Memory B cell (primary cell): ENCODE data around the gene HNMT.

ENCODE experiments used
- ATAC-seq: fragments of 150-1000 bp; cut with Tn5 transposase; 2 replicates; pipeline ENCODE4 v1.10.0; 2021; ENCODE audit warnings: low read depth, mild to moderate bottlenecking, moderate library complexity
- DNase-seq, 2 donors: peaks; one replicate each; pipeline ENCODE4 v3.0.0; 2022; ENCODE audit warnings: low spot score in 2 of 2
- H3K27ac Mint-ChIP-seq: one replicate; pipeline ENCODE4 v1.8.0; 2022; ENCODE audit warnings: mild to moderate bottlenecking, moderate library complexity, mixed read lengths
- H3K27me3 Mint-ChIP-seq: one replicate; pipeline ENCODE4 v1.8.0; 2022; ENCODE audit warnings: mixed read lengths
- H3K36me3 Mint-ChIP-seq: one replicate; pipeline ENCODE4 v1.8.0; 2022; ENCODE audit warnings: mild to moderate bottlenecking, mixed read lengths
- H3K4me1 Mint-ChIP-seq: one replicate; pipeline ENCODE4 v1.8.0; 2022; ENCODE audit warnings: mixed read lengths
- H3K4me3 Mint-ChIP-seq: one replicate; pipeline ENCODE4 v1.8.0; 2022; ENCODE audit warnings: mild to moderate bottlenecking, moderate library complexity, mixed read lengths
- H3K9me3 Mint-ChIP-seq: one replicate; pipeline ENCODE4 v1.8.0; 2022; ENCODE audit warnings: mixed read lengths

The HNMT gene

DNA sequence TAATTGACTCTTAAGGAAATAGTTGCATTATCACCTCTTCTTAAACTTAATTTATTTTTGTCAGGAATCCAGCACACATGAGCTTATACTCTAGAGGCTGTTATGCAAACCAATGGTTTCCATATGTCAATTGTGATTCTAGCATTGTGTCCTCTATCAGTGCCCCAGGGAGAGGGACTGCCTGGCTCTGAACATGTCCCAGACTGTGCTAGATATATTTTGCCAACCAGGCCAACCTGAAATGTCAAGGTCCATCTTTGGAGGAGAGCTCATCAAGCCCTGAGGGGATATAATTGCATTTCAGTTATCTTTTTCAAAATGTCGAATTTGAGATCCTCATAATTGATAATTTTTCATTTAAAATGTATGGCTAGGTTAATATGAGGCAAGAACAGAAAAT is 34.2 kb downstream of the HNMT start:
- peaks cover 4% of the 10 kb centered on the region for H3K9me3 Mint-ChIP-seq
- ATAC-seq (no peak), DNase-seq (no peak)
- H3K4me1 Mint-ChIP-seq, result no peaks in the 10 kb centered on the region
- H3K36me3 Mint-ChIP-seq, result no peaks in the 10 kb centered on the region
- no peak overlapping the region for H3K4me3 Mint-ChIP-seq
- no peaks in the 10 kb centered on the region for H3K27me3 Mint-ChIP-seq
- no peak overlapping the region for H3K27ac Mint-ChIP-seq

GRCh38 chr2:137999273-137999672 is 35.0 kb downstream of the HNMT start:
- Mint-ChIP-seq H3K36me3 (no peaks in the 10 kb centered on the region), H3K9me3 (peaks cover 1% of the 10 kb centered on the region)
- no peak for ATAC-seq

GRCh38 chr2:138000009-138000408 is 35.7 kb downstream of the HNMT start:
- ATAC-seq (no peak), DNase-seq (no peak)
- Mint-ChIP-seq H3K4me1 (no peaks in the 10 kb centered on the region), H3K4me3 (no peak overlapping the region), H3K27ac (no peak overlapping the region), H3K27me3 (no peaks in the 10 kb centered on the region), H3K9me3 (peaks cover 1% of the 10 kb centered on the region), H3K36me3 (no peaks in the 10 kb centered on the region)

More at GRCh38 chr2:137999273-137999672, 35.0 kb downstream of the HNMT start:
- no peaks in the 10 kb centered on the region for H3K4me1 Mint-ChIP-seq
- H3K27me3 Mint-ChIP-seq, result no peaks in the 10 kb centered on the region
- DNase-seq, result no peak
- no peak overlapping the region for H3K4me3 Mint-ChIP-seq
- no peak overlapping the region for H3K27ac Mint-ChIP-seq

DNA sequence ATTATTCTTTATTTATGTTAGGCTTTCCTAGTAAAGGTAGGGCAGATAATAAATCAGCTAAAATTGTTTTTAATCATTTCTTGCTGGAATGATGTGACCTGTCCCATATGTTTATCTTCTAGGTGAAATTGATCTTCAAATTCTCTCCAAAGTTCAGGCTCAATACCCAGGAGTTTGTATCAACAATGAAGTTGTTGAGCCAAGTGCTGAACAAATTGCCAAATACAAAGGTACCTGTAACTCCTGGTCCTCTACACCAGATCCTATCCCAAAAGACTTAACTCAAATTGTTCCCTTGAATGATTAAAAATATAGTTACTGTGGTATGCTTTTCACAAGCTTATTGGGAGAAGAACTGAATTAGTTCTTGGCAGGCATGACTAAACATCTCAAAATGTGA is 36.5 kb downstream of the HNMT start:
- no peaks in the 10 kb centered on the region for H3K27me3 Mint-ChIP-seq

GRCh38 chr2:138003411-138003810 is 39.1 kb downstream of the HNMT start:
- Mint-ChIP-seq H3K9me3 (peaks cover 5% of the 10 kb centered on the region), H3K4me1 (no peaks in the 10 kb centered on the region), H3K4me3 (no peak overlapping the region), H3K36me3 (no peaks in the 10 kb centered on the region), H3K27ac (no peak overlapping the region), H3K27me3 (peaks cover 3% of the 10 kb centered on the region)
- no peak for DNase-seq
- ATAC-seq, result no peak

More for the DNA sequence above, 36.5 kb downstream of the HNMT start:
- Mint-ChIP-seq H3K36me3 (no peaks in the 10 kb centered on the region), H3K4me3 (no peak overlapping the region), H3K27ac (no peak overlapping the region), H3K4me1 (no peaks in the 10 kb centered on the region), H3K9me3 (peaks cover 1% of the 10 kb centered on the region)
- DNase-seq (no peak), ATAC-seq (no peak)

- no peak overlapping the region for H3K27ac Mint-ChIP-seq
- peaks cover 5% of the 10 kb centered on the region for H3K9me3 Mint-ChIP-seq
- peaks cover 3% of the 10 kb centered on the region for H3K27me3 Mint-ChIP-seq
- H3K4me1 Mint-ChIP-seq, result no peaks in the 10 kb centered on the region
- DNase-seq (no peak), ATAC-seq (no peak)
- no peak overlapping the region for H3K4me3 Mint-ChIP-seq
- no peaks in the 10 kb centered on the region for H3K36me3 Mint-ChIP-seq
These were observed 43.2 kb downstream of the HNMT start for GRCh38 chr2:138007431-138007830.

- Mint-ChIP-seq H3K36me3 (no peaks in the 10 kb centered on the region), H3K27ac (no peak overlapping the region), H3K4me1 (no peaks in the 10 kb centered on the region), H3K4me3 (no peak overlapping the region), H3K27me3 (peaks cover 3% of the 10 kb centered on the region), H3K9me3 (peaks cover 3% of the 10 kb centered on the region)
- ATAC-seq (no peak), DNase-seq (no peak)
These were observed 45.3 kb downstream of the HNMT start for GRCh38 chr2:138009622-138010021.

GRCh38 chr2:138010890-138011289 is 46.6 kb downstream of the HNMT start:
- Mint-ChIP-seq H3K4me3 (no peak overlapping the region), H3K9me3 (peaks cover 3% of the 10 kb centered on the region), H3K4me1 (no peaks in the 10 kb centered on the region), H3K27ac (no peak overlapping the region), H3K27me3 (peaks cover 3% of the 10 kb centered on the region), H3K36me3 (no peaks in the 10 kb centered on the region)
- ATAC-seq (no peak), DNase-seq (no peak)

DNA sequence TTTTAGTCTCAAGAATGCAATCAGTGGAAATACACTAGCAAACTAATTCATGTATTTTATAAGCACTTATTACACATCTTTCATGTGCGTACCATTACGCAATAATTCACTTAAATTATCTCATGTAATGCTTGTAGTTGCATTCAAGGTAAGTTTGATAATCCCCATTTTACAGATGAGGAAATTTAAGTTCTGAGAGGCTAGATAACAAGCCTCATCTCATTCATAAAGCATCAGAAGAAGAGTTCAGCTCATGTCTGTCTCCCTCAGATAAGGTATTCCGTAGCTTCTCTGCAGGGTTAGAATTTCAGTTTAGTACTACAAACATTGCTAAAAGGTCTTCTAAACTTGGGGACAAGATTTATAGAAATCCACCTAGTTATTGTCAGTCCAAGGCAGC is 47.8 kb downstream of the HNMT start:
- no peak for ATAC-seq
- Mint-ChIP-seq H3K27ac (no peak overlapping the region), H3K4me3 (no peak overlapping the region), H3K4me1 (no peaks in the 10 kb centered on the region), H3K27me3 (peaks cover 3% of the 10 kb centered on the region), H3K9me3 (peaks cover 3% of the 10 kb centered on the region), H3K36me3 (no peaks in the 10 kb centered on the region)
- DNase-seq, result no peak

GRCh38 chr2:138012968-138013367 is 48.7 kb downstream of the HNMT start:
- no peak overlapping the region for H3K4me3 Mint-ChIP-seq
- ATAC-seq (no peak), DNase-seq (no peak)
- no peak overlapping the region for H3K27ac Mint-ChIP-seq
- H3K27me3 Mint-ChIP-seq, result no peaks in the 10 kb centered on the region
- H3K9me3 Mint-ChIP-seq, result no peaks in the 10 kb centered on the region
- no peaks in the 10 kb centered on the region for H3K4me1 Mint-ChIP-seq
- no peaks in the 10 kb centered on the region for H3K36me3 Mint-ChIP-seq

DNA sequence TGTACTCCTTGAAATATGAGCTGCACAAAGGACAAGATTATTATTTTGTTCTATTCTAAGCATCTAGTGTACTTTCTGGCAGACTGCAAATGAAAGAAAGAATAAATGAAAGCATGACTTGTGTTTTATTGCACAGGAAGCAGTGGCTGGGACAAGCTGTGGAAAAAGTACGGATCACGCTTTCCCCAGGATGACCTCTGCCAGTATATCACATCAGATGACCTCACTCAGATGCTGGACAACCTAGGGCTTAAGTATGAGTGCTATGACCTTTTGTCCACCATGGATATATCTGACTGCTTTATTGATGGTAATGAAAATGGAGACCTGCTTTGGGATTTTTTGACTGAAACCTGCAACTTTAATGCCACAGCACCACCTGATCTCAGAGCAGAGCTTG is 49.4 kb downstream of the HNMT start:
- Mint-ChIP-seq H3K27me3 (peaks cover 2% of the 10 kb centered on the region), H3K9me3 (no peaks in the 10 kb centered on the region), H3K4me3 (no peak overlapping the region), H3K27ac (no peak overlapping the region), H3K36me3 (no peaks in the 10 kb centered on the region), H3K4me1 (no peaks in the 10 kb centered on the region)
- DNase-seq (no peak), ATAC-seq (no peak)

GRCh38 chr2:138015494-138015893 is 51.2 kb downstream of the HNMT start:
- DNase-seq (no peak), ATAC-seq (no peak)
- Mint-ChIP-seq H3K9me3 (no peaks in the 10 kb centered on the region), H3K4me3 (no peak overlapping the region), H3K4me1 (no peaks in the 10 kb centered on the region), H3K36me3 (no peaks in the 10 kb centered on the region), H3K27ac (no peak overlapping the region), H3K27me3 (peaks cover 2% of the 10 kb centered on the region)

GRCh38 chr2:138016351-138017087 is 52.2 kb downstream of the HNMT start:
- no peak overlapping the region for H3K4me3 Mint-ChIP-seq
- H3K36me3 Mint-ChIP-seq, result no peaks in the 10 kb centered on the region
- H3K27me3 Mint-ChIP-seq, result peaks cover 2% of the 10 kb centered on the region
- H3K9me3 Mint-ChIP-seq, result no peaks in the 10 kb centered on the region
- DNase-seq (no peak), ATAC-seq (no peak)
- H3K4me1 Mint-ChIP-seq, result no peaks in the 10 kb centered on the region
- H3K27ac Mint-ChIP-seq, result no peak overlapping the region

DNA sequence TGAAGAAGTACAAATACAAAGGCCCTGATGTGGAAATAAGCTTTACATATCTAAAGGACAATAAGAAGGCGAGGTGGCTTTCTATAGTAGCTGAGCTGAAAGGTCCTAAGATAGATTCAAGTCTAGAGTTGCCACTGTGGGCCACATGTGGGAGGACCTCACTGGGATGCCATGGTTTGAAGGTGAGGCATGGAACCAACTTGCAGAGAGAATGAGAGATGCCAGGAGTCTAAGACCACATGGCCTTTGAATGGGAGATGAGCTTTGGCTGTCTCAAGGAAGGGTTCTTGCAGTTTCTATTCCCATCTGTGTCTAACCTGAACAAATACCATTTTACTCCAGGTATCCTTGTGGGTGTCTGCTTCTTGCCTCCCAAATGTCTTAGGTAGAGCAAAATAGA is 53.6 kb downstream of the HNMT start:
- H3K4me3 Mint-ChIP-seq, result no peak overlapping the region
- no peak overlapping the region for H3K27ac Mint-ChIP-seq
- H3K36me3 Mint-ChIP-seq, result no peaks in the 10 kb centered on the region
- no peak for ATAC-seq
- no peak for DNase-seq
- H3K9me3 Mint-ChIP-seq, result no peaks in the 10 kb centered on the region
- no peaks in the 10 kb centered on the region for H3K4me1 Mint-ChIP-seq
- H3K27me3 Mint-ChIP-seq, result peaks cover 2% of the 10 kb centered on the region
